NOMO-1 (cell line): Measurements from ENCODE around the gene GRHL1.
"Not testable (repeated sequence)": the region's sequence is repeated elsewhere in the genome, so short reads cannot be mapped to it uniquely, and the experiment has no call there.

Experiments
- DNase-seq, 2 experiments: peaks; one replicate each; lab custom pipeline; 2025; ENCODE audit not compliant: unreplicated experiment in 2 of 2; lab: John Stamatoyannopoulos, UW

The GRHL1 gene

GRCh38 chr2:10007921-10008808 lies 56.7 kb downstream of the GRHL1 start:
- DNase-seq, result no peak

- no peak for DNase-seq
Observed at GRCh38 chr2:10008809-10009176, 57.3 kb downstream of the GRHL1 start.

DNA sequence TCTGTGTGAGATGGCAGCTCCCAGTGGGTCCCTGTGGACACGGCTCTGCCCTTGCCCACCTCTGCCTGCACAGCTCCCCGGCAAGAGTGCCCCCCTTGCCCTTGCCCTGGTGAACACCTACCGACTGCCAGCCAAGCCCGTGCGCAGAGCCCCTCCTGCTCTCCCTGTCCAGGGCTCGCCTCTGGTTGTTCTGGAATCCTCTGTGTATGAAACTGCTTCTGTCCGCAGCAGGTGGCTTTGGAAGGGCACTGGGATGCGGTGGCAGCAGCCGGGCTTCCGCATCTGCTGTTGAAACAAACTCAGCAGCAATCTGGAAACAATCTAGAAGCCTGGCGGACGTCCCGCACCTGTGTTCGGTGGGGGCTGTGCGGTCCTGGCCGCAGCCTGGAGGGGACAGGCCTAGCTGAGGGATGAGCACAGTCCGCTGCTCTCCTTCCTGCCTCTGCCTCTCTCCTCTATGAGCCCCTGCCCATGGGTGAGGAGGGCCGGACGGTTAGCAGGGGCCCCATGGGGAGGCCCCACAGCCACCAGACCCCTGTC lies 57.8 kb downstream of the GRHL1 start:
- no peak for DNase-seq

- DNase-seq, result no peak
Observed at GRCh38 chr2:10009811-10010781, 58.6 kb downstream of the GRHL1 start.

GRCh38 chr2:10010861-10011605 lies 59.5 kb downstream of the GRHL1 start:
- DNase-seq, result not testable (repeated sequence)

DNA sequence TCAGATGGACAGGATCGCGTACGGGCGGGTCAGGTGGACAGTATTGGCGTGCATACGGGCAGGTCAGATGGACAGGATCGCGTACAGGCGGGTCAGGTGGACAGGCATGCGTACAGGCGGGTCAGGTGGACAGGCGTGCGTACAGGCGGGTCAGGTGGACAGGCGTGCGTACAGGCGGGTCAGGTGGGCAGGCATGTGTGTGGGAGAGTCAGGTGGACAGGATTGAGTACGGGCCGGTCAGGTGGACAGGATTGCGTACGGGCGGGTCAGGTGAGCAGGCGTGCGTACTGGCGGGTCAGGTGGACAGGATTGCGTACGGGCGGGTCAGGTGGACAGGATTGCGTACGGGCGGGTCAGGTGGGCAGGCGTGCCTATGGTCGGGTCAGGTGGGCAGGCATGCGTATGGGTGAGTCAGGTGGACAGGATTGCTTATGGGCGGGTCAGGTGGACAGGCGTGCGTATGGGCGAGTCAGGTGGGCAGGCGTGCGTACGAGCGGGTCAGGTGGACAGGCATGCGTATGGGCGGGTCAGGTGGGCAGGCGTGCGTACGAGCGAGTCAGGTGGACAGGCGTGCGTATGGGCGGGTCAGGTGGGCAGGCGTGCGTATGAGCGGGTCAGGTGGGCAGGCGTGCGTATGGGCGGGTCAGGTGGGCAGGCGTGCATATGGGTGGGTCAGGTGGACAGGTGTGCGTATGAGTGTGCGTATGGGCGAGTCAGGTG lies 60.3 kb downstream of the GRHL1 start:
- DNase-seq, result not testable (repeated sequence)

- not testable (repeated sequence) for DNase-seq
Observed at GRCh38 chr2:10012366-10012962, 61.0 kb downstream of the GRHL1 start.

- no peak for DNase-seq
Observed at GRCh38 chr2:10012963-10013461, 61.5 kb downstream of the GRHL1 start.

DNA sequence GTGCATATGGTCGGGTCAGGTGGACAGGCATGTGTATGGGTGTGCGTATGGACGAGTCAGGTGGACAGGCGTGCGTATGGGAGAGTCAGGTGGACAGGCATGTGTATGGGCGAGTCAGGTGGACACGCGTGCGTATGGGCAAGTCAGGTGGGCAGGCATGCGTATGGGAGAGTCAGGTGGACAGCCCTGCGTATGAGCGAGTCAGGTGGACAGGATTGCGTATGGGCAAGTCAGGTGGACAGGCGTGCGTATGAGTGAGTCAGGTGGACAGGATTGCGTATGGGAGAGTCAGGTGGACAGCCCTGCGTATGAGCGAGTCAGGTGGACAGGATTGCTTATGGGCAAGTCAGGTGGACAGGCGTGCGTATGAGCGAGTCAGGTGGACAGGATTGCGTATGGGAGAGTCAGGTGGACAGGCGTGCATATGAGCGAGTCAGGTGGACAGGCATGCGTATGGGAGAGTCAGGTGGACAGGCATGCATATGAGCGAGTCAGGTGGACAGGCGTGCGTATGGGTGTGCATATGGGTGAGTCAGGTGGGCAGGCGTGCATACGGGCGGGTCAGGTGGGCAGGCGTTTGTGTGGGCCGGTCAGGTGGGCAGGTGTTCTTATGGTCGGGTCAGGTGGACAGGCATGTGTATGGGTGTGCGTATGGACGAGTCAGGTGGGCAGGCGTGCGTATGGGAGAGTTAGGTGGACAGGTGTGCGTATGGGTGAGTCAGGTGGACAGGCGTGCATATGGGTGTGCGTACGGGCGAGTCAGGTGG lies 62.3 kb downstream of the GRHL1 start:
- not testable (repeated sequence) for DNase-seq

- DNase-seq, result no peak
Observed at GRCh38 chr2:10014418-10015190, 63.1 kb downstream of the GRHL1 start.

GRCh38 chr2:10015376-10015989 lies 64.0 kb downstream of the GRHL1 start:
- DNase-seq, result not testable (repeated sequence)

DNA sequence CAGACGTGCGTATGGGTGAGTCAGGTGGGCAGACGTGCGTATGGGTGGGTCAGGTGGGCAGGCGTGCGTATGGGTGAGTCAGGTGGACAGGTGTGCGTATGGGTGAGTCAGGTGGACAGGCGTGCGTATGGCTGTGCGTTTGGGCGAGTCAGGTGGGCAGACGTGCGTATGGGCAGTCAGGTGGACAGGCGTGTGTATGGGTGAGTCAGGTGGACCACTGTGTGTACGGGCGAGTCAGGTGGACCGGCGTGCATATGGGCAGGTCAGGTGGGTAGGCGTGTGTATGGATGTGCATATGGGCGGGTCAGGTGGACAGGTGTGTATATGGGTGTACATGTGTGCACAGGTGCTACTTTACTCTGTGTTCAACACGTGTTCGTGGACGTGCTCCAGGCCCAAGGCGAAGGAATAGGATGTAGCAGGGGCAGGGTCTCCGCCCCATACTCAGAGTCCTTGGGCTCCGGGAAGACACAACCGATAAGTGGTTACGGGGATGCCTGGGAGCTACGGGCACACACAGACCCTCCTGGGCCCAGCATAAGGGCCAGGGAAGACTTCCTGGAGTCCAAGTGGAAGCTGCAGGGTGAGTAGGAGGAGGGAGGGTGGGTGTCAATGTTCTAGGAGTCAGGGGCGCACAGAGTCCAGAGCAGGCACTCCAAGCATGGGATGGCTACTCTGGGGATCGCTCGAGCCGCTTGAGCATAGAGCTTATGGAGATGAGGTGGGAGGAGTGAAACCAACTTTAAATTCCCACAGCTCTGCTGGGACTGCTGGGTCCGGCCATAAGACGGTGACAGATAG lies 64.7 kb downstream of the GRHL1 start:
- no peak for DNase-seq

DNA sequence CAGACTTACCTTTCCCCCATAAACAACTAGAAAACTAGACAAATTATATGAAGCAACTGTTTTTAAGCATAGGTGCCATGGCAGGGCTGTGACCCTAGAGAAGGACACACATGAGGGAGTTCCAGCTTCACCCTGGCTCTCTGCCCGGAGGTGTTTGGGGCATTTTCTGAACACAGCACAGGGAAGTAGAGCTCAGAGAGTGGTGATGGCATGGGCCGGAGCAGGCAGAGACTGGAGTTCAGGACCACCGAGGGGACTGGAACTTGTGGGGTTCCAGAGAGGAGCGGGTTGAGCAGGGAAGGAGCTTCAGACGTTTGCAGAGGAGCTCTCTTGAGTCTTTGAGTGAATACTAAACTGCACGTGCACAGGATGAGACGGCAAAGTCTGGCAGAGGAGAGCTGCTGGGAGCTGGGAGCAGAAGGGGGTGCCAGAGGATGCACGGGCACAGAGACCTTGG lies 65.3 kb downstream of the GRHL1 start:
- no peak for DNase-seq

GRCh38 chr2:10017313-10017941 lies 65.9 kb downstream of the GRHL1 start:
- DNase-seq, result no peak

- DNase-seq, result peak; percentile 6 to 12
Observed at GRCh38 chr2:10019174-10019573, 67.7 kb downstream of the GRHL1 start.
